A673 (cell line): ENCODE data around the gene ARHGAP22.

Source experiments
- EZH2 ChIP-seq: fragments of 200-600 bp; sonication (generic); IDR thresholded peaks from 2 replicates; pipeline ENCODE4 v1.6.1; 2017; ENCODE audit warnings: borderline replicate concordance, low read depth, mild to moderate bottlenecking, mixed read lengths, antibody characterized with exemption, low read length; ENCODE audit not compliant: poor library complexity, severe bottlenecking
- TF ChIP-seq, protein P1 (sequence below): fragments of 300-800, 200-600 bp; sonication (generic); conservative IDR thresholded peaks from 2 replicates; pipeline ENCODE4 v1.5.1; 2017; ENCODE audit warnings: low read depth, mild to moderate bottlenecking, antibody characterized with exemption, low read length, moderate library complexity, mixed read lengths

- TF ChIP-seq, protein P1, sequence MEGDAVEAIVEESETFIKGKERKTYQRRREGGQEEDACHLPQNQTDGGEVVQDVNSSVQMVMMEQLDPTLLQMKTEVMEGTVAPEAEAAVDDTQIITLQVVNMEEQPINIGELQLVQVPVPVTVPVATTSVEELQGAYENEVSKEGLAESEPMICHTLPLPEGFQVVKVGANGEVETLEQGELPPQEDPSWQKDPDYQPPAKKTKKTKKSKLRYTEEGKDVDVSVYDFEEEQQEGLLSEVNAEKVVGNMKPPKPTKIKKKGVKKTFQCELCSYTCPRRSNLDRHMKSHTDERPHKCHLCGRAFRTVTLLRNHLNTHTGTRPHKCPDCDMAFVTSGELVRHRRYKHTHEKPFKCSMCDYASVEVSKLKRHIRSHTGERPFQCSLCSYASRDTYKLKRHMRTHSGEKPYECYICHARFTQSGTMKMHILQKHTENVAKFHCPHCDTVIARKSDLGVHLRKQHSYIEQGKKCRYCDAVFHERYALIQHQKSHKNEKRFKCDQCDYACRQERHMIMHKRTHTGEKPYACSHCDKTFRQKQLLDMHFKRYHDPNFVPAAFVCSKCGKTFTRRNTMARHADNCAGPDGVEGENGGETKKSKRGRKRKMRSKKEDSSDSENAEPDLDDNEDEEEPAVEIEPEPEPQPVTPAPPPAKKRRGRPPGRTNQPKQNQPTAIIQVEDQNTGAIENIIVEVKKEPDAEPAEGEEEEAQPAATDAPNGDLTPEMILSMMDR: no peak
- TF ChIP-seq EZH2: no peak
Measured at GRCh38 chr10:48620719-48621118, 15.8 kb upstream of the ARHGAP22 start.
